ENCODE results near the gene HDAC4.

The HDAC4 gene

DNA sequence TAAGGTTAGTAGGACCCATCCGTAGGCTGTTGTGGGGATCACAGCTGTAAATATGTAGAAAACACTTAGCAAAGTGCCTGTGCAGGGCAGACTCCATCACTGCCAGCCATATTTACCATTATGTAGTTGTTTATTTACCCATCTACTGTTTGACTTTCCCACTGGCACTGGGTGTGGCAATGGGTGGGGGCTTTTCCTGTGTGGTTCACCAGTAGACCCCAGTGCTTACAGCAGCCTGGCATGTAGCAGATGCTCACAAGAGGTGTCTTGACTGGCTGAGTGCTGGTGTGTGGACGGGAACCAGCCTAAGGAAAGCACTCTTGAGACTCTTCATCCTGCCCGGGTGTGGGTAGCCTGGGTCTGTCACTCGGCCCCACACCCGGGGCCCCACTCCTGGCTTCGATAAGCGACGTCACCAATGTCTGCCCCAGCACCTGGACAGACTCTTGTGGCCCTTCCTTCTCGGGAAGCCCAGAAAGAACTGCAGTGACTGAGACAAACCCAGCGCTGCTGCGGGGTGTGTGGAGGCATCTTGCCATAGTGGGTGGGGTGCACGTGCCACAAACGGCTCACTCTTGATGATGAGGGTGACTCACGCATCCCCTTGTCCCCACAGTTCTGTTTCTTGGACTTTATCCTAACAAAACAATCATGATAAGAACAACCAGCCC lies 78.3 kb downstream of the HDAC4 start:
- no peaks in the 10 kb centered on the region for H3K36me3 ChIP-seq (ENCODE audit: insufficient read depth, low read length)
- H3K4me2 ChIP-seq (ENCODE audit: low read depth, low read length, poor library complexity, severe bottlenecking), result peak overlapping the region; percentile 44
- no peaks in the 10 kb centered on the region for H3K9me3 ChIP-seq (ENCODE audit: insufficient read depth, low read depth, low read length)
- H4K20me1 ChIP-seq (ENCODE audit: insufficient read depth, low read length, poor library complexity, severe bottlenecking), result no peaks in the 10 kb centered on the region
- H3K4me1 ChIP-seq (ENCODE audit: insufficient read depth, low read length, poor library complexity, severe bottlenecking), result peaks cover 65% of the 10 kb centered on the region
- no peak for TF ChIP-seq EZH2phosphoT487 (IDR thresholded peaks at IDR 0.05; ENCODE audit: borderline replicate concordance)
- TF ChIP-seq, protein P1, sequence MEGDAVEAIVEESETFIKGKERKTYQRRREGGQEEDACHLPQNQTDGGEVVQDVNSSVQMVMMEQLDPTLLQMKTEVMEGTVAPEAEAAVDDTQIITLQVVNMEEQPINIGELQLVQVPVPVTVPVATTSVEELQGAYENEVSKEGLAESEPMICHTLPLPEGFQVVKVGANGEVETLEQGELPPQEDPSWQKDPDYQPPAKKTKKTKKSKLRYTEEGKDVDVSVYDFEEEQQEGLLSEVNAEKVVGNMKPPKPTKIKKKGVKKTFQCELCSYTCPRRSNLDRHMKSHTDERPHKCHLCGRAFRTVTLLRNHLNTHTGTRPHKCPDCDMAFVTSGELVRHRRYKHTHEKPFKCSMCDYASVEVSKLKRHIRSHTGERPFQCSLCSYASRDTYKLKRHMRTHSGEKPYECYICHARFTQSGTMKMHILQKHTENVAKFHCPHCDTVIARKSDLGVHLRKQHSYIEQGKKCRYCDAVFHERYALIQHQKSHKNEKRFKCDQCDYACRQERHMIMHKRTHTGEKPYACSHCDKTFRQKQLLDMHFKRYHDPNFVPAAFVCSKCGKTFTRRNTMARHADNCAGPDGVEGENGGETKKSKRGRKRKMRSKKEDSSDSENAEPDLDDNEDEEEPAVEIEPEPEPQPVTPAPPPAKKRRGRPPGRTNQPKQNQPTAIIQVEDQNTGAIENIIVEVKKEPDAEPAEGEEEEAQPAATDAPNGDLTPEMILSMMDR (conservative IDR thresholded peaks at IDR 0.05; ENCODE audit: low read length), result no peak
- no peaks in the 10 kb centered on the region for H3K9me2 ChIP-seq (replicated peaks; ENCODE audit: low read depth, low read length)
- H3K79me2 ChIP-seq (ENCODE audit: insufficient read depth, low read length), result peaks cover 50% of the 10 kb centered on the region
- H2AFZ ChIP-seq (ENCODE audit: low read length), result no peak overlapping the region
- no peak overlapping the region for H3K4me3 ChIP-seq (ENCODE audit: low read length, poor library complexity, severe bottlenecking)
- no peaks in the 10 kb centered on the region for H3K27me3 ChIP-seq (ENCODE audit: insufficient read depth, low read length, poor library complexity, severe bottlenecking)
- H3K9ac ChIP-seq (ENCODE audit: low read depth, low read length, poor library complexity, severe bottlenecking), result peak overlapping the region; percentile 23
- peaks cover 6% of the 10 kb centered on the region; the same call in 1 of the 2 replicates for H3F3A ChIP-seq (ENCODE audit: low read depth)

DNA sequence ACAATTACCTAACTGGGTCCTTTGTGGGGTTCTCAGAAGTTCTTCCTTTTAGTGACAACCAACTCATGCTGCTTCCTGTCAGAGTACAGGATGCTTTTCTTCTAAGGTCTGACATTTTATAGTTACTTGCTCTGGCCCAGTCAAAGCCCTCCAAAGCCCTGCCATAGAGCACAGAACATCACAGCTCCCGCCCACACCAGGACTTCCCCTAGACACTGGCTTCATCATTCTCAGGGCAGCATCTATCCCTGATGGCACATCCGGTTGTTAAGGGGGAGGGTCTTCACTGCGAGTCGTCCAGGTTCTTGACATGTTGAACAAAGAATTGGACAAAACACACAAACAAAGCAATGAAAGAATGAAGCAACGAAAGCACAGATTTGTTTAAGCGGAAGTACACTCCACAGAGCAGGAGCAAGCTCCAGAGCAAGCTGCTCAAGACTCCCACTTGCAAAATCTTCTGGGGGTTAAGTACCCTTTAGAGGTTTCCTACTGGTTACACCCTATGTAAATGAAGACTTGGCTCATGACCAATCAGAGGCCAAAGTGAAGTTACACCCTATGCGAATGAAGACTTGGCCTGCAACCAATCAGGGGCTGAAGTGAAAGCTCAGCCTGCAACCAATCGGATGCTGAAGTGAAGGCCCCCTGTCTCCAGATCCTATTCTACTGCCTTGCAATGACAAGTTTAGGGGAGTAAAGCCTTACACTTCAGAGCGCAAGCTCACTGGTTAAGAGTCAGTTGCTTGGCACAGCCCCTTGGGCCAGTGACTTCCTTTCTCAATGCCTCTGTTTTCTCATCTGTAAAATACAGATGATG lies 79.0 kb downstream of the HDAC4 start:
- Histone ChIP-seq H3K9me3 (ENCODE audit: insufficient read depth, low read depth, low read length) (no peaks in the 10 kb centered on the region), H3K36me3 (ENCODE audit: insufficient read depth, low read length) (no peaks in the 10 kb centered on the region), H2AFZ (ENCODE audit: low read length) (peak overlapping the region; percentile 20; the same call in 1 of the 2 replicates), H3K9me2 (replicated peaks; ENCODE audit: low read depth, low read length) (no peaks in the 10 kb centered on the region), H3F3A (ENCODE audit: low read depth) (0 out of 2 replicates have a peak, but pooled peaks cover 4% of the 10 kb centered on the region), H3K27me3 (ENCODE audit: insufficient read depth, low read length, poor library complexity, severe bottlenecking) (no peaks in the 10 kb centered on the region), H4K20me1 (ENCODE audit: insufficient read depth, low read length, poor library complexity, severe bottlenecking) (no peaks in the 10 kb centered on the region), H3K4me1 (ENCODE audit: insufficient read depth, low read length, poor library complexity, severe bottlenecking) (peaks cover 58% of the 10 kb centered on the region), H3K9ac (ENCODE audit: low read depth, low read length, poor library complexity, severe bottlenecking) (peak overlapping the region; percentile 23), H3K79me2 (ENCODE audit: insufficient read depth, low read length) (peaks cover 56% of the 10 kb centered on the region), H3K4me3 (ENCODE audit: low read length, poor library complexity, severe bottlenecking) (peak overlapping the region; percentile 5), H3K4me2 (ENCODE audit: low read depth, low read length, poor library complexity, severe bottlenecking) (peak overlapping the region; percentile 44)
- TF ChIP-seq, protein P1 (conservative IDR thresholded peaks at IDR 0.05; ENCODE audit: low read length), result no peak
- no peak for TF ChIP-seq EZH2phosphoT487 (IDR thresholded peaks at IDR 0.05; ENCODE audit: borderline replicate concordance)

DNA sequence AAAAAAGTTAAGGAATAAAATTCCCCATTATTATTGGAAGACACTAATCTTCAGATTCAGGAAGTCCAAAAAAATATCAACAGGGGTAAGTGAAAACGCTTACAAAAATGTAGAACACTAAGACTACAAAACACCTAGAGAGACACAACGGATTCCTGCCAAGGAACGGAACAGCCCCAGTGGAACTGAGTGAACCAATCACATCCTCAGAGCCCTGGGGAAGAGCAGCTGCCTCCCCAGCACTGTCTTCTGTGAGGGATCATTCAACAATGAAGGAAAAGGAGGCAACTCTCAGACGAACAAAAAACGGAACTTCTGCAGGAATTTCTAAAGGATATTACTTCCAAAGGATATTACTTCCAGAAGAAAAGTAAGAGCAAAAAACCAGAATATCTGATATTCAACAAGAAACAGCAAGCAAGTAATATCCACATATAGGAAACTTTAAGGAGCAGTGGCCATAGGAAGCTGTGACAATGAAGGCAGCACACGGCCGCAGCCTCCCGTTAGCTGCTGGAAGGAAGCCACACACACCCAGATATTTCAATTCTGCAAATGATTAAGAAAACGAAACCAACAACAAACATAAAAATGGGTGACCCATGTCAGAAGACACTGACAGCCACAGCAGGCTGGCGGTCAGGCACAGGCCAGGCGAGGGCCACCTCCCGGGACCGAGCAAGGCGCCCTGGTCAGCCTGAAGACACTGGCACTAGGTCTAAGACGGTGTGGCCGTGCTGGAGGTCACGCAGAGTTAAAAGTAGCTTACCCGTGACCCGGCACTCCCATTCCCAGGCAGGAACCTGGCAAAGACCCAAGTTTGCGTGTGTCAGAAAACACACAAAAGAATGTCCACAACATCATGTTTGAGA lies 81.8 kb downstream of the HDAC4 start:
- H4K20me1 ChIP-seq (ENCODE audit: insufficient read depth, low read length, poor library complexity, severe bottlenecking), result no peaks in the 10 kb centered on the region
- peaks cover 9% of the 10 kb centered on the region; the same call in 1 of the 2 replicates for H3K36me3 ChIP-seq (ENCODE audit: insufficient read depth, low read length)
- H3F3A ChIP-seq (ENCODE audit: low read depth), result no peaks in the 10 kb centered on the region
- H3K4me1 ChIP-seq (ENCODE audit: insufficient read depth, low read length, poor library complexity, severe bottlenecking), result peaks cover 34% of the 10 kb centered on the region
- no peak overlapping the region for H3K9ac ChIP-seq (ENCODE audit: low read depth, low read length, poor library complexity, severe bottlenecking)
- no peaks in the 10 kb centered on the region for H3K27me3 ChIP-seq (ENCODE audit: insufficient read depth, low read length, poor library complexity, severe bottlenecking)
- no peaks in the 10 kb centered on the region for H3K9me2 ChIP-seq (replicated peaks; ENCODE audit: low read depth, low read length)
- no peak overlapping the region for H2AFZ ChIP-seq (ENCODE audit: low read length)
- peaks cover 6% of the 10 kb centered on the region; the same call in 1 of the 2 replicates for H3K9me3 ChIP-seq (ENCODE audit: insufficient read depth, low read depth, low read length)
- no peak for TF ChIP-seq EZH2phosphoT487 (IDR thresholded peaks at IDR 0.05; ENCODE audit: borderline replicate concordance)
- TF ChIP-seq, protein P1 (conservative IDR thresholded peaks at IDR 0.05; ENCODE audit: low read length), result no peak
- H3K79me2 ChIP-seq (ENCODE audit: insufficient read depth, low read length), result peaks cover 59% of the 10 kb centered on the region
- no peak overlapping the region for H3K4me2 ChIP-seq (ENCODE audit: low read depth, low read length, poor library complexity, severe bottlenecking)
- H3K4me3 ChIP-seq (ENCODE audit: low read length, poor library complexity, severe bottlenecking), result no peak overlapping the region

Data from Loucy (cell line).